GM18907 (cell line): ENCODE measurements around the gene POLR3A.

Source experiments
- ATAC-seq: cut with Tn5 transposase; IDR thresholded peaks from one replicate; pipeline ENCODE4 v1.9.1; 2021; ENCODE audit warnings: mild to moderate bottlenecking, moderate library complexity; ENCODE audit not compliant: unreplicated experiment

The POLR3A gene

DNA sequence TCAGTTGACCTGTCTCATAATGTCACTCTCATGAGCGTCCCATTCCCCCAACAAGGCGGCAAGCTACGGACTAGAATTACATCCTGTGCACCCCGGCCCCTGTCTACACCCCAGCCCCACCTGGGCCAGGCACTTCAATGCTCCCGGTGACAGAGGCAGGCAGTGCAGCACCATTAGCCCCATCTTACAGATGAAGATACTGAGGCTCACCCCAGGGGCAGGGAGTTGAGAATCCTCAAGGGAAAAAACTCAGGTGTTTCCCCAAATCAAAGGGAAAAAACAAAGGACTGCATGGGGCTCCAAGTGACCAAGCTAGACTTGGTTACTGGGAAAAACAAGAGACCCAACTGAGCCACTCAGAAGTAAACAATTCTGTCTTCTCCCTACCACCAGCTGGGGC is 107.3 kb downstream of the POLR3A start:
- no peak for ATAC-seq

DNA sequence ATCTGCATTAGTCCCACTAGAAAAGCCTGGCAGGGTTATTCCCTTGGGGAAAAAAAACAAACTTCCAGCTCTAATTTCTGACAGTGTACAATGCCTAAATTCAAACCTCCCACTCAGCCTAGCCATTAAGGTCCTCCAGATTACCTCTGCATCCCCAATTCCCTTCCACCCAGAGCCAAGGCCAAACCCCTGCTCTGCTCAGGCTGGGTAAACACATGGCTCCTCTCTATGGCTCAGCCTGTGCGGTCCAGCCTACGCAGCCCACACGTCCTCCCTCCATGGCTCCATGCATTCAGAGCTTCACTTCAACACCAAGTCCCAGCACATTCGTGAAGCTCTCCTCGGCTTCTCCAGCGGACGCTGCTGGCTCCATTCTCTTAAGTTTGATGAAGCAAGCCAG is 107.9 kb downstream of the POLR3A start:
- ATAC-seq: no peak

DNA sequence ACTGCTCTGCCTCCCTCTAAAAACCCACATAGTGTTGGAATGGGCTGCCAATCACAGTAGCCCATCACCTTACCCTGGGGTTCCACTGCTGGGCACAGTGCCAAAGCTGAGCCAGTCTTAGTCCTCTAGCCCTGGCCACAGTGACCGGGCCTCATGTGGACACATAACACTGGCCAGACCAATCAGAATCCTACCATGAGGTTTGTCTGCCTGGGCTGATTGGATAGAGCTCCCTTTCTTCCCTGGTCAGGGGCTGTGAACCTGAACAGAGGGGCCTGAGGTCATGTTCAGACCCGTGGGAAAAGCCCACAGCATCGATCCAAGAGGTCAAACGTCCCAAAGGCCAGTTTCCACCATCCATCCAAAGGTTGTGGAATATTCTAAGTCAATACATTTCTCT is 108.8 kb downstream of the POLR3A start:
- ATAC-seq: no peak

DNA sequence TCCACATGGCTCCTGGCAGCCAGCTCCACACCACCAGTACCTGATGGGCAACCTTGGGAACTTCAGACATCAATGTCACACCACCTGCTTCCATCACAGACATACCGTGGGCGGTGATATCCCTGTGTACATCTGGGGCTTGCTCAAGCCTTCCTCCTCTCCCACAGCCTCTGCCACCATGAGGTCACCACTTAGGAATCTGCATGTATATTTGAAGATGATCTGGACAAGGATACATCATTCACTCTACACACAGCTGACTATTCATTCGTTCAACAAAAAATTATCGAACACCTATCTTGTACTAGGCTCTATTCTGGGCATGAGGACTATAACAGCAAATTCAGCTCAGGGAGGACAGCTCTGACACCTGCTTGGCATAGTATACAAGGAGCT is 109.6 kb downstream of the POLR3A start:
- ATAC-seq: no peak
